Duodenal mucosa (tissue), 2 donors: ENCODE measurements around the gene PPFIA3.

Experiments
- H3K27ac ChIP-seq: one replicate; pipeline ENCODE4 v1.7.0; 2013; ENCODE audit warnings: low read depth, low read length
- H3K27me3 ChIP-seq, 2 donors: one replicate each; pipeline ENCODE4 v1.7.0; 2013; ENCODE audit warnings: low read length in 2 of 2, control low read depth in 1 of 2; ENCODE audit not compliant: insufficient read depth in 2 of 2, control insufficient read depth in 1 of 2
- H3K36me3 ChIP-seq, 2 donors: one replicate each; pipeline ENCODE4 v1.7.0; 2013; ENCODE audit warnings: low read length in 2 of 2, control low read depth in 1 of 2; ENCODE audit not compliant: insufficient read depth in 2 of 2, control insufficient read depth in 1 of 2
- H3K4me1 ChIP-seq, 2 donors: one replicate each; pipeline ENCODE4 v1.7.0; 2013; ENCODE audit warnings: low read length in 2 of 2, control low read depth in 1 of 2; ENCODE audit not compliant: insufficient read depth in 2 of 2, control insufficient read depth in 1 of 2
- H3K4me3 ChIP-seq, 2 donors: one replicate each; pipeline ENCODE4 v1.7.0; 2013; ENCODE audit warnings: low read length in 2 of 2, low read depth in 1 of 2
- H3K9ac ChIP-seq, 2 donors: one replicate each; pipeline ENCODE4 v1.7.0; 2013; ENCODE audit warnings: low read length in 2 of 2, low read depth in 1 of 2
- H3K9me3 ChIP-seq, 2 donors: one replicate each; pipeline ENCODE4 v1.7.0; 2013; ENCODE audit warnings: low read length in 2 of 2, control low read depth in 1 of 2; ENCODE audit not compliant: control insufficient read depth in 1 of 2

PPFIA3 gene

DNA sequence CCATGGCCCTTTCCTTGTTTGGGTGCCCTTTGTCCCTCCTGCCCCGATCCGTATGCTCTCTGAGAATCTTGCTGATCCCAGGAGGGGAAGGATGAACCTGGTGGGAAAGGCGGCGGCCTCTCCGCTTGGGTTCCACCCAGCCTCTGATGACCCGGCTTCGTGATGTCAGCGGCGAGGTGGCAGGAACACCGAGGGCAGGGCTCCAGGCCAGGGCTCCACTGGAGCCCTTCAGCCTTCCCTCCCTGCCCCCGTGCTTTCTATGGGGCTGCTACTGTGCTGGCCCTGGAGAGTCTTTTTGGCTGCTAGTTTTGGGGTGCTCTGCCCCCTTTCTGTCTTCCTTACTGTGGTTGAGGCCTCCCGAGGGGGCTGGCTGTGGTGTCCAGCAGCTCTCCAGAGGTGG is 17.0 kb upstream of the PPFIA3 start:
- no peak overlapping the region for H3K4me3 ChIP-seq
- H3K4me1 ChIP-seq: no peaks in the 10 kb centered on the region
- no peak overlapping the region for H3K9ac ChIP-seq
- H3K27me3 ChIP-seq: no peaks in the 10 kb centered on the region
- peaks cover 32 to 86% of the 10 kb centered on the region in 2 donors for H3K36me3 ChIP-seq
- no peaks in the 10 kb centered on the region for H3K9me3 ChIP-seq
- H3K27ac ChIP-seq: no peak overlapping the region

DNA sequence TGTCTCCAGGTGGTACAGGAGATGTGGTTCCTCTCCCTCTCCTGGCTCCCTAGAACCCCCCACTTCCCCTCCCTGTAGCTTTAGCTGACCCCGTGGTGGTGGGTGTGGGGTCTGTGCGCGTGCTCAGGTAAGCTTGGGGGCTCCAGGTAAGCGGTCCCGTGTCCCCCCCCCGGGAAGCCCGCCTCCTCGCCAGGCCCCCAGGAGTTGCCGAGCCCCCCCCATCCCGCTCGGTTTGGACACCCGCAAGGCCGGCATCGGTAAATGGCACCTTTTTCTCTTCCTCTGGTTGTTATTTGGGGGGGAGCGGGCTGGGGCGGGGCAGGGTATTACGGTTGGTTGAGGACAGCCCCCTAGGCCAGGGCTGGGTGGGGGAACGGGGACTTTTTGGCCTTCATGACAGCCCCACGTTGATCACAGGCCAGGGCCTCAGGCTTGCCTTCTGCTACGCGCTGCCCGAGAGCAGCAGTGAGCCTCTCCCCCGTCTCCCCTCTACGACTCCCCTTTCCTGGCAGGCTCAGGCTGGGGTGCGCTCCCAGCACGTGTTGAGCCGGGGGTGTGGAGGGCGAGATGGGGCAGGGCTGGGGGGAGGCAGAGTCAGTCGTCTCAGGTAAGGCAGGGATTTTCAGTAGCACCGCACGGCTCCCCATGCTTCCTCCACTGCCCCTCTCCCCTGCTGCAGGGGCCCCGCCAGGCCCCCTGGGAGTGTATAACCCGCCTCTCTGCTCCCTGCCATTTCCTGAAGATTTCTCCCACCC is 15.8 kb upstream of the PPFIA3 start:
- H3K9ac ChIP-seq: no peak overlapping the region
- no peaks in the 10 kb centered on the region for H3K27me3 ChIP-seq
- peaks cover 31 to 83% of the 10 kb centered on the region in 2 donors for H3K36me3 ChIP-seq
- H3K9me3 ChIP-seq: no peaks in the 10 kb centered on the region
- no peak overlapping the region for H3K4me3 ChIP-seq
- no peaks in the 10 kb centered on the region for H3K4me1 ChIP-seq
- H3K27ac ChIP-seq: no peak overlapping the region

DNA sequence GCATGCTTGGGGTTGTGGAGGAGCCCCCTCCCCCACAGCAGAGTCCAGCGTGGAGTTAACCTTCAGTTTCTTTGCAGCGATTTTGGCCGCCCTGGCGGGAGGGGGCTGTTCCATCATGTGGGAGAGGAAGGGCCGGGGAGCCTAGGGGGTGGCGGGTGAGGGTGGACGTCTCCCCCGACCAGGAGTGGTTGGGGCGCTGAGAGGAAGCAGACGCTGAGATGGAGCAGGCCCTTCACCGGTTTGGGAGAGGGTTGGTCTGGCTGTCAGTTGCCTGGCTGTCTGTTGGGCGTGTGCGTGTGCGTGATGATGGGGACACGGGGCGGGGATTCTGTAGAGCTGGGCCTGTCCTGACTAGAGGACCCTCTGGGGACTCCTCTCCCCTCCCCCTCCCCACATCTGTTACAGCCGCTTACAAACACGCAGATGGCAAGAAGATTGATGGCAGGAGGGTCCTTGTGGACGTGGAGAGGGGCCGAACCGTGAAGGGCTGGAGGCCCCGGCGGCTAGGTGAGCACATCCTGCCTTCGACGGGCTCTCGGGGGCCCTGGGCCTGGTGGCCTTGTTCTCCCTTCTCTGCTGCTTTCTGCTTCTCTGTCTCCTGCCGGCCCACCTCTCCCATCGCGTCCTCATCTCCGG is 15.0 kb upstream of the PPFIA3 start:
- Histone ChIP-seq H3K9ac (no peak overlapping the region), H3K36me3 (peaks cover 30 to 84% of the 10 kb centered on the region in 2 donors), H3K4me1 (no peaks in the 10 kb centered on the region), H3K9me3 (no peaks in the 10 kb centered on the region), H3K27ac (no peak overlapping the region), H3K27me3 (no peaks in the 10 kb centered on the region), H3K4me3 (no peak overlapping the region)

DNA sequence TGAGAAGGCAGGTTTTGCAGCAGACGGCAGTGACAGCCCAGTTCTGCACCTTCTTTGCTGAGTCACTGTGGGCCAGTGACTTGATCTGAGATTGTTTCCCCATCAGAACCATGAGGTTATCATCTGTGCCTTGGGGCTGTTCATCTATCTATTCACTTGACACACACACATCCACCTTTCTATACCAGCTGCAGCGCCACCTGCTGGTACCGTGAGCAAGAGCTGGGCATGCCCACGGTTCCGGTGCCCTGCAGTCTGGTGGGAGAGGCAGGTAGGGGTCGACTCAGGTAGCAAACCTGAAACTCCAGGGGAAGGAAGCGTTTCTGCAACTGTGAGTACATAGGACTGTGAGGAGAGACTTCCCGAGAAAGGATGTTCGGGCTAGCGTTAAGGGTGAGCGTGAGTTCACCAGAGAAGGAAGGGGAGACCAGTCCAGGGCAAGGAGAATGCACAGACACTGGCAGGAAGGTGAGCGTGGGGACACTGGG is 12.7 kb upstream of the PPFIA3 start:
- Histone ChIP-seq H3K36me3 (peaks cover 21 to 69% of the 10 kb centered on the region in 2 donors), H3K27me3 (no peaks in the 10 kb centered on the region), H3K9ac (no peak overlapping the region), H3K27ac (no peak overlapping the region), H3K4me1 (no peaks in the 10 kb centered on the region), H3K9me3 (no peaks in the 10 kb centered on the region), H3K4me3 (no peak overlapping the region)

DNA sequence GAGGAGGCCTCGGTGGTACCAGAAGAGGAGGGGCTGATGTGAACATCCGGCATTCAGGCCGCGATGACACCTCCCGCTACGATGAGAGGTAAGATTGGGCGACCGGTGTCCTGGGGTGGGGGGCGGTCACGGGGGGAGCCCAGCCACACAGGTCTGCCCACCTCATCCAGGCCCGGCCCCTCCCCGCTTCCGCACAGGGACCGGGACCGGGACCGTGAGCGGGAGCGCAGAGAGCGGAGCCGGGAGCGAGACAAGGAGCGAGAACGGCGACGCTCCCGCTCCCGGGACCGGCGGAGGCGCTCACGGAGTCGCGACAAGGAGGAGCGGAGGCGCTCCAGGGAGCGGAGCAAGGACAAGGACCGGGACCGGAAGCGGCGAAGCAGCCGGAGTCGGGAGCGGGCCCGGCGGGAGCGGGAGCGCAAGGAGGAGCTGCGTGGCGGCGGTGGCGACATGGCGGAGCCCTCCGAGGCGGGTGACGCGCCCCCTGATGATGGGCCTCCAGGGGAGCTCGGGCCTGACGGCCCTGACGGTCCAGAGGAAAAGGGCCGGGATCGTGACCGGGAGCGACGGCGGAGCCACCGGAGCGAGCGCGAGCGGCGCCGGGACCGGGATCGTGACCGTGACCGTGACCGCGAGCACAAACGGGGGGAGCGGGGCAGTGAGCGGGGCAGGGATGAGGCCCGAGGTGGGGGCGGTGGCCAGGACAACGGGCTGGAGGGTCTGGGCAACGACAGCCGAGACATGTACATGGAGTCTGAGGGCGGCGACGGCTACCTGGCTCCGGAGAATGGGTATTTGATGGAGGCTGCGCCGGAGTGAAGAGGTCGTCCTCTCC is 11.5 kb upstream of the PPFIA3 start:
- Histone ChIP-seq H3K27ac (no peak overlapping the region), H3K9ac (no peak overlapping the region), H3K4me3 (no peak overlapping the region), H3K9me3 (no peaks in the 10 kb centered on the region), H3K36me3 (peaks cover 18 to 60% of the 10 kb centered on the region in 2 donors), H3K4me1 (no peaks in the 10 kb centered on the region), H3K27me3 (no peaks in the 10 kb centered on the region)

DNA sequence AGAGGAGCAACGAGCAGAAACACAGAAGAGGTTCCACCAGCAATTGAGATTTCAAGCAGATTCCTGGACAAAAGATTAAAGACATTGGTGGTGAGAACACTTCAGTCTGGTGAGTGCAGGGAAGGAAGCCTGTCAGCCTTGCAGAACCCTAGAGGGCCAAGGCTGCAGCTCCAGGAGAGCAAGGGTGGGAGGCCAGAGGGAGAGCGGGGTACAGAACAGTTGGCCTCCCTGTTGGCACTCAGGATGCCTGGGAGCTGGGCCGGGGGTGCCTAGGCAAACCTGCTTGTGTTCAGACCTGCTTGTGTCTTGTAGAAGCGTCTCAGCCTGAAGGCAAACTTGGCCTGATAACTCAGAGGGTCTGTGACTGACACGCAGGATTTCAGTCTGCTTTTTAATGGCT is 10.3 kb upstream of the PPFIA3 start:
- H3K27ac ChIP-seq: no peak overlapping the region
- no peak overlapping the region for H3K9ac ChIP-seq
- no peak overlapping the region for H3K4me3 ChIP-seq
- H3K4me1 ChIP-seq: peaks cover 5 to 6% of the 10 kb centered on the region in 2 donors
- H3K36me3 ChIP-seq: peaks cover 18 to 52% of the 10 kb centered on the region in 2 donors
- H3K9me3 ChIP-seq: no peaks in the 10 kb centered on the region
- H3K27me3 ChIP-seq: no peaks in the 10 kb centered on the region

DNA sequence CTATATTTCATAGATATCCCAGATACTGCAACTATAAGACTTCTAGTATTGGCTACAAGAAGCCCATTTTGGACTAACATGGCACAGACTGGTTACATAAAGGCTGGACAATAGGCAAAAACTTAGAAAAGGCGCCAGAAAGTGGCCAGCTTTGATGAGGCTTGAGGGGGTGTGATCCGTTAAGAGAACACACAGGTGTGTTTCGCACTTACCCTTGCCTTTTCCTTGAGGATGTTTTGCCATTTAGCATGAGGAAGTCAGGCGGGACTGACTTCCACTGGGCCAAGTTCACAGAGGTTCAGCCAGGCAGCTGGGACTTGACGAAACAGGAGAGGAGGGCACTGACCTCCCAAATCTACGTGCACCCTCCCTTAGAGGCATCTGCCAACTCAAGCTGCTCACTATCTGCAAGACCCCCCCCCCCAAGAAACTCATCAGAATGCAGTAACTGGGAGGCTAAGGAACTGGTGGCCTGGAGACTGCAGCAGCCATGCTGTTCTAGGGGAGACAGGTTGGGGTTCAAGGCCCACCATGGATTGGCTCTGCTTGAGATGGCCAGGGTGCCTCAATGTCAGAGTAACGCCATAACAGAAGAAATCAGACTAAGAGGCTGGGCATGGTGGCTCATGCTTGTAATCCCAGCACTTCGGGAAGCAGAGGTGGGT is 9.6 kb upstream of the PPFIA3 start:
- H3K4me1 ChIP-seq: peaks cover 5 to 6% of the 10 kb centered on the region in 2 donors
- H3K9ac ChIP-seq: no peak overlapping the region
- H3K27ac ChIP-seq: no peak overlapping the region
- peaks cover 18 to 45% of the 10 kb centered on the region in 2 donors for H3K36me3 ChIP-seq
- no peaks in the 10 kb centered on the region for H3K9me3 ChIP-seq
- H3K27me3 ChIP-seq: no peaks in the 10 kb centered on the region
- H3K4me3 ChIP-seq: no peak overlapping the region

DNA sequence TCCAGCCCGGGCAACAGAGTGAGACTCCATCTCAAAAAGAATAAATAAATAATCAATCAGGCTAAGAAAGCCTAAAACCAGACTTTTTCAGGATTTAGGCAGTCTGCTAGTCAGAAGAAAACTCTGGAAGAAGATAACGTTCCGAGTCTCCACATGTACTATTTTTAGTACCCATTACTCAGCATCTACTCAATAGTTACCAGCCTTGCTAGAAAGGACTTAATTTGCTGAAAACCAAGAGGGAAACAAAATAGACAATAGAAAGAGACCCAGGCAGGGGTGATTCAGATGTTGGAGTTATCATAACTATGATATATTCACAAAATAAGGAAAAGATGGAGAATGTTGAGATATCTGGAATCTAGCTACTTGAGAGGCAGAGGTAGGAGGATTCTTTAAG is 8.8 kb upstream of the PPFIA3 start:
- peaks cover 14 to 37% of the 10 kb centered on the region in 2 donors for H3K36me3 ChIP-seq
- H3K9me3 ChIP-seq: no peaks in the 10 kb centered on the region
- peaks cover 5 to 11% of the 10 kb centered on the region in 2 donors for H3K4me1 ChIP-seq
- no peak overlapping the region for H3K4me3 ChIP-seq
- H3K9ac ChIP-seq: no peak overlapping the region
- no peaks in the 10 kb centered on the region for H3K27me3 ChIP-seq
- H3K27ac ChIP-seq: no peak overlapping the region

DNA sequence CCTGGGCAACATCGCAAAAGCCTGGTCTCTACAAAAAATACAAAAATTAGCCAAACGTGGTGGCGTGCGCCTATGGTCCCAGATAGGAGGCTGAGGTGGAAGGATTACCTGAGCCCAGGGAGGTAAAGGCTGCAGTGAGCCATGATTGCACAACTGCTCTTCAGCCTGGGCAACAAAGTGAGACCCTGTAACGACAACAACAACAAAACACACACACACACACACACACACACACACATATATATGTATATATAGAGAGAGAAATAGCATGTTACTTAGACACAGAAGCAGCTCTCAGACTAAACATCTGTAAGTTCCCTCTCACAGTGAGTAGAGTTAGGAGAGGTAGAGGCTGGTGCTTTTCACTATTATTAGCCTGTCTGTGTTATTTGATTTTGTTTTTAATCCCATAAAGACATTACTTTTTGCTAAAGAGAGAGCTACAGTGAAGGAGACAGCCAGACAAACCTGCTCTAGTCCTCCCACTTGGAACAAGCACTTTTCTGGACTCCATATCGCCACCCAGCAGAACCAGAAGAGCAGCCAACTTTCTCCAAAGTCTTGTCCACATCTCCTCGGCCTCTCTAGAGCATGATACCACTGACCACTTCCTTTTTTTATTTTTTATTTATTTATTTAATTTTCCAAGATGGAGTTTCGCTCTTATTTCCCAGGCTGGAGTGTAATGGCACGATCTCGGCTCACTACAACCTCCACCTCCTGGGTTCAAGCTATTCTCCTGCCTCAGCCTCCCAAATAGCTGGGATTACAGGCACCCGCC is 7.9 kb upstream of the PPFIA3 start:
- no peak overlapping the region for H3K4me3 ChIP-seq
- no peaks in the 10 kb centered on the region for H3K27me3 ChIP-seq
- H3K9ac ChIP-seq: no peak overlapping the region
- H3K9me3 ChIP-seq: no peaks in the 10 kb centered on the region
- peaks cover 5 to 15% of the 10 kb centered on the region in 2 donors for H3K4me1 ChIP-seq
- peaks cover 10 to 29% of the 10 kb centered on the region in 2 donors for H3K36me3 ChIP-seq
- no peak overlapping the region for H3K27ac ChIP-seq
